Stomach (tissue), 9 donors: ENCODE results near the gene HORMAD2. TPM values are rescaled to one million over a fixed set of nuclear protein-coding genes. Genes with fewer than 3 reads are reported as not detected.

Experiments used
- DNase-seq, 2 donors: peaks; one replicate each; pipeline versions ENCODE4 v3.0.0 to v3.0.0-alpha.2; 2013 to 2019
- H3K27ac ChIP-seq, 5 donors: fragments of 200-600 bp in 4 of 5; sonication (generic) in 4 of 5; one replicate each; pipeline ENCODE4 v1.5.1; 2013 to 2019; ENCODE audit warnings: mild to moderate bottlenecking in 1 of 5, moderate library complexity in 1 of 5
- H3K27me3 ChIP-seq, 3 donors: fragments of 200-600 bp; sonication (generic); one replicate each; pipeline ENCODE4 v1.5.1; 2017 to 2019; ENCODE audit warnings: mixed run types in 1 of 3
- H3K36me3 ChIP-seq, 4 donors: fragments of 200-600 bp; sonication (generic); 1 replicate in 3 of 4; 2 replicates in 1 of 4; pipeline ENCODE4 v1.5.1; 2016 to 2019
- H3K4me1 ChIP-seq, 4 donors: fragments of 200-600 bp; sonication (generic); one replicate each; pipeline ENCODE4 v1.5.1; 2016 to 2019
- H3K4me3 ChIP-seq, 4 donors: fragments of 200-600 bp; sonication (generic) in 3 of 4; one replicate each; pipeline ENCODE4 v1.5.1; 2016 to 2019; ENCODE audit warnings: mild to moderate bottlenecking in 1 of 4
- H3K9me3 ChIP-seq, 4 donors: fragments of 200-600 bp; sonication (generic); one replicate each; pipeline ENCODE4 v1.5.1; 2016 to 2019
- EP300 ChIP-seq: sonication (generic); formaldehyde crosslinking; IDR thresholded peaks from one replicate; pipeline ENCODE4 v1.6.1; 2017; ENCODE audit warnings: antibody characterized with exemption
- POLR2A ChIP-seq, 4 donors: fragments of 450-650 bp; IDR thresholded peaks; one replicate each; pipeline ENCODE4 v1.6.1; 2016; ENCODE audit warnings: antibody characterized with exemption in 4 of 4, control low read depth in 2 of 4, mild to moderate bottlenecking in 1 of 4, moderate library complexity in 1 of 4
- POLR2AphosphoS5 ChIP-seq, 3 donors: sonication (generic); formaldehyde crosslinking; IDR thresholded peaks; one replicate each; pipeline ENCODE4 v1.6.1; 2016; ENCODE audit warnings: antibody characterized with exemption in 3 of 3
- WGBS, 5 donors: extraction: QIAGEN DNeasy Blood & Tissue Kit in 3 of 5; methylation state at CpG; one replicate each; pipeline versions ENCODE4 v1.1.5 to v1.1.7; 2013 to 2018; 5-methylcytosine and 5-hydroxymethylcytosine counted together
- intact Hi-C: fragments of 100-400 bp; cut with DNase I; formaldehyde crosslinking; loops from one replicate; pipeline ENCODE4 v1.15.1; 2023; ENCODE audit warnings: low total_unique reads
- polyA plus RNA-seq, 3 donors: library from polyadenylated mRNA; stranded (reverse); fragments of 200-250 nt; gene quantifications; one replicate each; pipeline ENCODE4 v1.2.3, GENCODE V29; 2013
- total RNA-seq, 5 donors: library from RNA; depleted of rRNA; stranded (reverse); fragments of >200 nt; gene quantifications; one replicate each; pipeline versions ENCODE4 v1.1.0 to v1.2.3, GENCODE V29; 2014 to 2016
- TF ChIP-seq, protein P1 (sequence below), 7 experiments: fragments of 450-650 bp in 4 of 7; fragments of 200-600 bp in 3 of 7; sonication (generic) in 3 of 7; IDR thresholded peaks; one replicate each; pipeline ENCODE4 v1.5.1; 2016 to 2019; ENCODE audit warnings: antibody characterized with exemption in 7 of 7, control low read depth in 2 of 7, mild to moderate bottlenecking in 1 of 7
- donor health status: healthy with polysubstance abuse.
- donor health status: Bipolar disorder and iron deficiency.
- donor health status: healthy.

Gene HORMAD2
- total and polyA plus RNA-seq, 8 donors: not detected

GRCh38 chr22:30074147-30074546 is 6.1 kb upstream of the HORMAD2 start:
- Histone ChIP-seq H3K4me1 (peaks cover 0 to 4% (median 0%) of the 10 kb centered on the region in 4 donors), H3K27ac (no peak overlapping the region), H3K36me3 (no peaks in the 10 kb centered on the region), H3K4me3 (no peak overlapping the region), H3K9me3 (no peaks in the 10 kb centered on the region), H3K27me3 (no peaks in the 10 kb centered on the region)
- 63 to 77% (median 65%) methylated on average over 3 of the region's 3 CpGs for WGBS, 5 donors
- TF ChIP-seq EP300: no peak
- TF ChIP-seq, protein P1, sequence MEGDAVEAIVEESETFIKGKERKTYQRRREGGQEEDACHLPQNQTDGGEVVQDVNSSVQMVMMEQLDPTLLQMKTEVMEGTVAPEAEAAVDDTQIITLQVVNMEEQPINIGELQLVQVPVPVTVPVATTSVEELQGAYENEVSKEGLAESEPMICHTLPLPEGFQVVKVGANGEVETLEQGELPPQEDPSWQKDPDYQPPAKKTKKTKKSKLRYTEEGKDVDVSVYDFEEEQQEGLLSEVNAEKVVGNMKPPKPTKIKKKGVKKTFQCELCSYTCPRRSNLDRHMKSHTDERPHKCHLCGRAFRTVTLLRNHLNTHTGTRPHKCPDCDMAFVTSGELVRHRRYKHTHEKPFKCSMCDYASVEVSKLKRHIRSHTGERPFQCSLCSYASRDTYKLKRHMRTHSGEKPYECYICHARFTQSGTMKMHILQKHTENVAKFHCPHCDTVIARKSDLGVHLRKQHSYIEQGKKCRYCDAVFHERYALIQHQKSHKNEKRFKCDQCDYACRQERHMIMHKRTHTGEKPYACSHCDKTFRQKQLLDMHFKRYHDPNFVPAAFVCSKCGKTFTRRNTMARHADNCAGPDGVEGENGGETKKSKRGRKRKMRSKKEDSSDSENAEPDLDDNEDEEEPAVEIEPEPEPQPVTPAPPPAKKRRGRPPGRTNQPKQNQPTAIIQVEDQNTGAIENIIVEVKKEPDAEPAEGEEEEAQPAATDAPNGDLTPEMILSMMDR (IDR thresholded peaks at IDR 0.05): no peak
- no peak for TF ChIP-seq POLR2A (IDR thresholded peaks at IDR 0.05)
- no peak for TF ChIP-seq POLR2AphosphoS5 (IDR thresholded peaks at IDR 0.05)
- intact Hi-C loops: no loop called here
- DNase-seq: no peak

GRCh38 chr22:30074994-30075393 is 5.3 kb upstream of the HORMAD2 start:
- H3K36me3 ChIP-seq: no peaks in the 10 kb centered on the region
- peaks cover 0 to 8% (median 6%) of the 10 kb centered on the region in 3 donors for H3K27me3 ChIP-seq
- peaks cover 0 to 12% (median 1%) of the 10 kb centered on the region in 4 donors for H3K4me1 ChIP-seq
- intact Hi-C loops: no loop called here
- no peak for DNase-seq
- H3K4me3 ChIP-seq: no peak overlapping the region
- TF ChIP-seq EP300 (no peak), POLR2AphosphoS5 (IDR thresholded peaks at IDR 0.05) (no peak), POLR2A (IDR thresholded peaks at IDR 0.05) (no peak)
- TF ChIP-seq, protein P1 (IDR thresholded peaks at IDR 0.05): no peak
- no peaks in the 10 kb centered on the region for H3K9me3 ChIP-seq
- 90 to 96% (median 93%) methylated on average over 3 of the region's 3 CpGs for WGBS, 5 donors
- H3K27ac ChIP-seq: no peak overlapping the region

DNA sequence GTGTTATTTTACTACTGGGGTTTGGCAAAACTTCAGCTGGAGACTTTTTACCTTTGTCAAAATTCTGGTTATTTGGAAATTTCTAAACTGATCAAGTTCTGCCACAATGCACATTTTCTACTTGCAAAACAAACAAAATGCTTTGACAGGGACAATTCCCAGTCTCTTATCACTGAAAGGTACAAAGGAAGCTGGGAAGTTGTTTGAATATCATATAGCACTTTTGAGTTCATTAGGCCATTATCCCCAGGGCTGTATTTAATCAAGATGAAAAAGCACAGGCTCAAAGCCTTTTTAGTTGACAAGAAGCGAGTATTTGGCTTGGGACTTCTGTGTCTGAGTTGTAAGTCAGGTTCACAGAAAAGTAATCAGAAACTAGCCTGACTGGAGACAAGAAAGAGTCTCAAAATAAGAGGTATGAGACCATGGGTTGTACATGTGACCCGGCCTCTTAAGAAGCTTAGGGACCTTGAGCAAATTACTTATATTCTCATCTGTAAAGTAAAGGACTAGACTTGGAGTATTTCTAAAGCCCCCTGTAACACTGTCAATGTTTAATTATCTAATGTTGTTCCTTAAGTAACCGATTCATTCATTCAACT is 2.9 kb upstream of the HORMAD2 start:
- no peak overlapping the region for H3K27ac ChIP-seq
- no peaks in the 10 kb centered on the region for H3K36me3 ChIP-seq
- no peaks in the 10 kb centered on the region for H3K9me3 ChIP-seq
- H3K4me1 ChIP-seq: peaks cover 0 to 14% (median 3%) of the 10 kb centered on the region in 4 donors
- WGBS, 5 donors: 34 to 58% (median 52%) methylated on average over 3 of the region's 3 CpGs
- intact Hi-C loops: no loop called here
- DNase-seq: peak in 1 of 2 donors; percentile 9
- H3K4me3 ChIP-seq: no peak overlapping the region
- H3K27me3 ChIP-seq: peaks cover 0 to 18% (median 12%) of the 10 kb centered on the region in 3 donors
- TF ChIP-seq POLR2AphosphoS5 (IDR thresholded peaks at IDR 0.05) (no peak), EP300 (no peak), POLR2A (IDR thresholded peaks at IDR 0.05) (no peak)
- TF ChIP-seq, protein P1 (IDR thresholded peaks at IDR 0.05): no peak

DNA sequence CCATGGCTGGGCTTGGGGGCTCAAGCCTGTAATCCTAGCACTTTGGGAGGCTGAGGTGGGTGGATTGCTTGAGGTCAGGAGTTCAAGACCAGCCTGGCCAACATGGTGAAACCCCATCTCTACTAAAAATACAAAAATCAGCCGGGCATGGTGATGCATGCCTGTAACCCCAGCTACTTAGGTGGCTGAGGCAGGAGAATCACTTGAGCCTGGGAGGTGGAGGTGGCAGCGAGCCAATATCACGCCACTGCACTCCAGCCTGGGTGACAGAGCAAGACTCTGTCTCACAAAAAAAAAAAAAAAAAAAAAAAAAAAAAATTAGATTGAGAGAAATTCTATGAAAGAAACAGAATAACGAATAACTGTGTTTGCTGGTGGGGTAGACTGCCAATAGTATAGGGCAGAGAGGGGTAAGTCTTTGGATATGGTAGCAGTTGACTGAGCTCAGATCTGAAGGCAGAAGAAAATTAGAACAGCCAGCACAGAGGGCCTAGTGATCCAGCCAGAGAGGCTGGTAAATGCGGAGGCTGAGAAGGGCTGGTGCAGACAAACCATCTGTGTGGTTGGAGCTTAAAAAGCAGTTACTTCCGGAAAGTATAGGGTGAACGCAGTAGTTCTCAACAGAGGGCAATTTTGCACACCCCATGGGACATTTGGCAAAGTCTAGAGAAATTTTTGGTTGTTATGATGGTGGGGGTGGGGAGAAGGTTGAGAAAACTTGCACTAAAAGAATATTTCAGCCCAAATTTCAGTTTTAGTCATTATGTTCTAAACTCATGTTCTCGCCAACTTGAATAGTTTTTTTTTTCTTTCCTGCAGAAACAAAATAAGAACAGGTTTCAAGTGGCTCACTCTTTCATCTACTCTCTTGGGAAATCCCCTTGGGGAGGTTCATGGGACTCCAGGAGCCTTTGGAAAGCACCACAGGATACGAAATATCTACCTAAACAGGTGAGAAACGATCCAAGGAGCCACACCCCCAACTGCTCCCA is 1.6 kb upstream of the HORMAD2 start:
- Histone ChIP-seq H3K36me3 (no peaks in the 10 kb centered on the region), H3K9me3 (no peaks in the 10 kb centered on the region), H3K27me3 (peaks cover 0 to 18% (median 12%) of the 10 kb centered on the region in 3 donors), H3K4me1 (peaks cover 0 to 14% (median 3%) of the 10 kb centered on the region in 4 donors), H3K4me3 (no peak overlapping the region), H3K27ac (no peak overlapping the region)
- TF ChIP-seq, protein P1 (IDR thresholded peaks at IDR 0.05): no peak
- TF ChIP-seq POLR2A (IDR thresholded peaks at IDR 0.05): no peak
- TF ChIP-seq EP300: no peak
- 50 to 71% (median 67%) methylated on average over 10 of the region's 10 CpGs for WGBS, 5 donors
- no peak for DNase-seq
- intact Hi-C loops: no loop called here
